HG02763 (cell line): ENCODE measurements around the gene ANKRD11.
"Not testable (repeated sequence)": the region's sequence is repeated elsewhere in the genome, so short reads cannot be mapped to it uniquely, and the experiment has no call there.

ENCODE experiments used
- ATAC-seq: cut with Tn5 transposase; IDR thresholded peaks from one replicate; pipeline ENCODE4 v1.9.1; 2021; ENCODE audit warnings: mild to moderate bottlenecking, moderate library complexity; ENCODE audit not compliant: unreplicated experiment

ANKRD11 gene

DNA sequence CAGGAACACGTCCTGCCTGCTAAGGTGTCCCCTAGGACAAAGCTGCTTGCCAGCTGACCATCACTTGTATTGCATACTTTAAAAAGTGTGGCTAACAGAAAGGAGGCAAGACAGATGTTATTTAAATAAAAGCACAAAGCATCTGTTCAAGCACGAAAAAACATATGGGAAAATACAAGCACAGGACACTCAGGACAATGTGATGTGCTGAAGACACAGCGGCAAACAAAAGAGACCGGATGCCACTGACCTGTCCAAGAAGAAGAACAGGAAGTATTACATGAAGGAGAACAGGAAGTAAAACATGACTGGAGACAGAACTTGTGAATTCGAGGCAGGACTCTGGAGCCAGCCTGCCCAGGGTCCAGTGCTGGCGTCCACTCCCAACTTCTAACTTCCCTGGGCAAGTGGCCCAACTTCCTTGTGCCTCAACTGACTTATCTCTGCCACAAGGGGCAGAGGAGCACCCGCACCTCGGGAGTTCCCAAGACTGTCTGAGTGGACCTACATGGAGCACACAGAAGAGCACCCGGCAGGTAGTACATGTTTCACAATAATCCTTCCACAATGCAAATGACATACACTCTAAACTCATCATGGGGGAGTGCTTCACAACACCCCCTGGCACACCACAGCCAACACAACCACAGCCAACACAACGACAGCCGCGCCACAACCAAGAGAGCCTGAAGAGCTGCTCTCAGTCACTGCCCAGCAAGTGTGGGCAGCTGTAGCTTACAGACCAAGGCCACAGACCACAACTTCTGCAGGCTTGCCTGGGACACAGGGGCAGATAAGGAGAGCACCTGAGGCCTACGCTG lies 36.6 kb downstream of the ANKRD11 start:
- no peak for ATAC-seq

DNA sequence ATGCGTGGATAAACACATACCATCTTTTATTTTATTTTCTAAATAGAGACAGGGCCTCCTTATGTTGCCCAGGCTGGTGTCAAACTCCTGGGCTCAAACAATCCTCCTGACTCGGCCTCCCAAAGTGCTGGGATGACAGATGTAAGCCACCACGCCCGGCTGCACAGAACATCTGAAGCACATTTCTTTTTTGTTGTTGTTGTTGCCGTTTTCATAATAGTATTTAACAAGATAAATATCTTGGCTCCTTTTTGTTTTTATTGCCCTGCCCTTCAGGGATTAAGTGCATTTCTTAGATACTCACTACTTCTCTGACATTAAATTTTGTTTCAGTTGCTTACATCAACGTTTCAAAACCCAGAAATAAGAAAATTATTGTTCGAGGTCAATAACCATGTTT lies 37.4 kb downstream of the ANKRD11 start:
- no peak for ATAC-seq

GRCh38 chr16:89452241-89452640 lies 38.1 kb downstream of the ANKRD11 start:
- no peak for ATAC-seq

DNA sequence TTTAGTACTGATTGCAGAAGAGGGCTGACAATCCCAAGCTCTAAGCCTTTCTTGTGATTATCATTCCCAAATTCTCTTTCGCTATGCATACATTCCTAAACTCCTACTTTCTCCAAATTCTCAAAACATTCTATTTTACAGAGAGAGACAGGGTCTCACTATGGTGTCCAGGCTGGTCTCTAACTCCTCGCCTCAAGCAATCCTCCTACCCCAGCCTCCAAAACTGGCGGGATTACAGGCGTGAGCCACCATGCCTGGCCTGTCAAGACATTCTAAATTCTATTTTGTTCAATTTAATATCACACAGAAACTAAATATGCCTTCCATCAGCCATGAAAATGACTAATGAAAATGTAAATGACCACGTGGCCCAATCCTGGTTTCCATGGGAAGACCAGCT lies 39.8 kb downstream of the ANKRD11 start:
- ATAC-seq: no peak

DNA sequence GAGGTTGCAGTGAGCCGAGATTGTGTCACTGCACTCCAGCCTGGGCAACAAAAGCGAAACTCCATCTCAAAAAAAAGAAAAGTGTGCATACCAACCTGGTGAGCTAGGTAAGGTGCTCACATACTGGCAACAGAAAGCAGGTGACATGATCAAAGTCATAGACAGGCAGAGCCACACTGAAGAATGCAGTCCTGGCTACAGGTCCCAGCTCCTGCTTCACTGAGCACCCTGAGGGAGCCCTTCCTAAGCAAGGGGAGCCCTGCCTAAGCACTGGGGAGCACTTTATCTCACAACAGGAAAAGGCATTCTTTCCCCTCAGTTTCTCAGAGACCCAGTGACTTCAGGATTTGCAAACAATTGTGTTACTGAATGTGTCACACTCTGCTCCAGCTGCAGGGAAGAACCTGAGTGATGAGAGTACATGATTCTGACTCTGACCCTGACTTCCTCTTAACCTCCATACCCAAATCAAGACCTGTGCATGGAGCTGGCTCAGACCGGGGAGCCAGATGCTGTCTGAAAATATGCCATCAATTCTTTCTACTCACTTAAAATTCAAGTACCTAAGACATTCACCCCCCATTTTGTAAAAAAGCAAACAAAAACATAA lies 40.5 kb downstream of the ANKRD11 start:
- no peak for ATAC-seq

GRCh38 chr16:89448656-89449055 lies 41.7 kb downstream of the ANKRD11 start:
- ATAC-seq: no peak

GRCh38 chr16:89446975-89447293 lies 43.4 kb downstream of the ANKRD11 start:
- no peak for ATAC-seq

DNA sequence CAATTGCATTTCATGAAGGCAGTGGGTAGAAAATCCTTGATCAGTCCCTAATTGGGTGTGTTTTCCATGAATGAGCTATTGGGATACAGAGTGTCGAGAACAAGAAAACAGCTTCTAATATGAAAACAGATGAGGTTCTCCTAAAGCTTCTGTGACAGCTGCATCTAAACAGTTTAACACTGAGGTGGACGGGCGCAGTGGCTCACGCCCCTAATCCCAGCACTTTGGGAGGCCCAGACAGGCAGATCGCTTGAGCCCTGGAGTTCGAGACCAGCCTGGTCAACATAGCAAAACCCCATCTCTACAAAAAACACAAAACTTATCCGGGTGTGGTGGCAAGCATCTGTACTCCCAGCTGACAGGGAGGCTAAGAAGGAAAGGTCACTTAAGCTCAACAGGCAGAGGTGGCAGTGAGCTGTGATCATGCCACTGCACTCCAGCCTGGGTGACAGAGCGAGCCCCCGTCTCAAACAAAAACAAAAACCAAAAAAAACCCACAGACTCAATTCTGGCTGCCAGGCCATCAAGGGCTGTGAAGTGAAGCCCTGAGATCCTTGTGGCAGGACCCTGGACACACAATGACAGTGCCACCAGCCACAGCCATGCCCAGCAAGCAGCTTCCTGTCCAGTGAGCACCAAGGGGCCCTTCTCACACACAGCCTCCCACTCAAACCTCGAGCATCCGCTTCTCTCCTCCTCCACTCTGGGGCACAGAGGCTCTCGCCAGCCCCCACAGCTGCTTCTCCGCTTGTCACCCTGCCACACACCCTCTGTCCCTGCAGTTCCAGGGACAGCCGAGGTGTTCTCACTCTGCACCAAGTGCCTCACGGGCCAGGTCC lies 44.0 kb downstream of the ANKRD11 start:
- ATAC-seq: no peak

DNA sequence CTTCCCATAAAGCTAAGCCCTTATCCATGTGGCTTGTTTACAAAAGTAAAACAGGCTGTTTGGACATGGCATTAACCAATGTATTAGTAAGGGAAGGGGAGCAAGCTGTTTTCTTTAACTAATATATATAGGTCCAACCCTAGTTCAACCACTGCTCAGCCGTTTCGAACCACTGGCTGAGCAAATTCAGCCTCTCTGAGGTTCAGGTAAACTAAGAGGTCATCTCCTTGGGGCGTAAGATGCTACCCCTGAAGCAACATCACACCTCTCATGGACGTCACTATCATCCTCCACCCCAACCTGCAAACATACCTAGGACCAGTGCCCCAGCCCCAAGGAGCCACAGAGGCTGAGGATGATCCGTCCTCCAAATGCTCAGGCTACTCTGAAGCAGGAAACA lies 45.2 kb downstream of the ANKRD11 start:
- ATAC-seq: no peak

- ATAC-seq: no peak
Measured at GRCh38 chr16:89444728-89445127, 45.6 kb downstream of the ANKRD11 start.

DNA sequence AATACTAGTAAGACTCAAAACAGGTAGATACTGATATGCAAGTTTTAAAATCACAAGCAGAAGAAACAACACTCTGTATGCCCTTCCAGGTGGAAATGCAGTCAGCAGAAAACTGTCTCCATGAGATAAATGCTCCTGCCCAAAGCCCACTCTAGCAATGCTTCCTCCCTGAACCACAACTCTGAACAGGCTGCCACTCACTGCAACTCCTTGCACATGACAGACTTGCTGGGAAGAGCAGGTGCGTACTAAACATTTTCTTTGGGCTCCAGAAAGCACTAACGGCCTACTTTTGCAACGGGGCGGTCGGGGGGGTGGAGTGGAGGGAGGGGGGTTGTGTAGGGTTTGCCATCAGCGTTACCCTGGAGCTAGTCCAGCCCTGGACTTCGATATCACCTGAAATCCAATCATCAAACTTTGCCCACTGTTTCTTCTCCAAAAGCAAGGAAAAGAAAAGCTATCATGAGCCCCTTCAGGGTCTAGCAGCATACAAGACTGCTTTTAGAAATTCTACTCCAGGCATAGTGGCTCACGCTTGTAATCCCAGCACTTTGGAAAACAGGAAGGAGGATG lies 46.1 kb downstream of the ANKRD11 start:
- no peak for ATAC-seq

GRCh38 chr16:89443727-89444084 lies 46.7 kb downstream of the ANKRD11 start:
- ATAC-seq: no peak

DNA sequence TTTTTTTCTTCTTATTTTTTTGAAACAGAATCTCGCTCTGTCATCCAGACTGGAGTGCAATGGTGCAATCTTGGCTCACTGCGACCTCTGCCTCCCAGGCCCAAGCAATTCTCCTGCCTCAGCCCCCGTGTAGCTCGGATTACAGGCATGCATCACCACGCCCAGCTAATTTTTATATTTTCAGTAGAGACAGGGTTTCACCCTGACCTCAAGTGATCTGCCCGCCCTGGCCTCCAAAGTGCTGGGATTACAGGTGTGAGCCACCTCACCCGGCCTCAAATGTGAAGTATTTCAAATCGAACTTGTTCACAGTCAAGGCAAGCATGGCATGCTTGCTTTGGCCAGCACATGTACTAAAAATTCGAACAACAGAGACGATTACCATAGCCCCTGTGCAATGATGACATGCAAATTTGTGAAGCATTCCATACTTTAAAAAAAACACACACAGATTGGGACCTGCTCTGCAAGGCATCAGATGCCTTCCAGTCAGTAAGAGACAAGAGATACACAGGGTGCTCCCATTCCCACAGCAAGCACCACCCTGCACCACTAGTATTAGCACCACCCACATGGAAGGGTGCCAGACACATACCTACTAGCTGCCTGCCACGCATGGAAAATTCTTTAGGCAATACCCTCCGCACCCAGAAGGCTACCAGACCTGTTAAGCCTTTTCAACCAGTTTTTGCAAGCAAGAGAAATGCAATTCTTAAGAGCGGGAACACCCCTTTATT lies 47.2 kb downstream of the ANKRD11 start:
- ATAC-seq: no peak

DNA sequence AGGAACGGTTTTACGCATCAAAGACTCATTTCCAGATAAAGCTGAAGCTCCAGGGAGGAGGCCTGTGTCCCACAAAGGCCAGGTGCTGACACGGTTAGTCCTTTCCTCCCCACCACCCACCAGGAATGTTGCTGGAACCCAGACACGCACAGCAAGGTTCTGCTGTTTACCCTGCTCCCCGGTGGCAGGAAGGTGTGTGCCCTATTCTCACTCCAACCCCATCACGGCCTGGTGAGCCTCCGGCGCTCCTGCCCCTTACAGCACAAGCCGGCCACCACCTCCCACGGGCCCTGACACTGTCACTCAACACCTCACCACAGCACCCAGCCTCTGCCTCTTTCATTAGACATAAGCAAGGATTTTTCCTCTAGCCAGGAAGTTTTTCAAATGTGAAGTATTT lies 47.8 kb downstream of the ANKRD11 start:
- no peak for ATAC-seq

DNA sequence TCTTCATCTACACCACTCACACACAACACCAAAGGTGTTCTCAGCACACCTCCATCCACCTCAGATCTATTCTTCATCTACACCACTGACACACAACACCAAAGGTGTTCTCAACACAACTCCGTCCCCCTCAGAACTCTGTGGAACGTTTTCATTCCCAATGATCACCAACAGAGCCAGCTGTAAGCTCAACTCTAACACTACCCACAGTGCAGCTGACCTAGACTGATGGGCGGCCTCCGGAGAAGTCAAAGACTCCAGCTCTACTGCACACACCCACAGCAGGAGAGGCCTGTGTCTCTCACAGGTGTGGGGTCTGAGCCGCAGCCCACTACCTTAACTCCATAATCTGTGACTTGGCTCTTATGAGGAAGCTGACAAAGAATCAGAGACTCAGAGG lies 50.7 kb downstream of the ANKRD11 start:
- no peak for ATAC-seq

DNA sequence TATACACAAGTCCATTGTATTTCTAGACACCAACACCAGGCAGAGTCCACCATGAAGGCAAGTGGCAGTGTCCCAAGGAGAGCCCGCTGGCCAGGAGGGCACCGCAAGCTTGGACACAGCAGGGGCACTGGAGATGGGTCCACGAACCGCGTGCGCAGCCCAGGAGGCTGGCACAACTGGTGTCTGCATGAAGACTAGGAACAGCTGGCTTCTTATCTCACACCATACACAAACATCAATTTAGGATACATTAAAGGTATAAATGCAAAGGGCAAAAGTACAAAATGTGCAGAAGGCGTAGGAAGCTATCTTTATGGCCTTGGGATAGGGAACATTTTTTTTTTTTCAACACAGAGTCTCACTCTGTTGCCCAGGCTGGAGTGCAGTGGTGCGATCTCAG lies 52.4 kb downstream of the ANKRD11 start:
- no peak for ATAC-seq

DNA sequence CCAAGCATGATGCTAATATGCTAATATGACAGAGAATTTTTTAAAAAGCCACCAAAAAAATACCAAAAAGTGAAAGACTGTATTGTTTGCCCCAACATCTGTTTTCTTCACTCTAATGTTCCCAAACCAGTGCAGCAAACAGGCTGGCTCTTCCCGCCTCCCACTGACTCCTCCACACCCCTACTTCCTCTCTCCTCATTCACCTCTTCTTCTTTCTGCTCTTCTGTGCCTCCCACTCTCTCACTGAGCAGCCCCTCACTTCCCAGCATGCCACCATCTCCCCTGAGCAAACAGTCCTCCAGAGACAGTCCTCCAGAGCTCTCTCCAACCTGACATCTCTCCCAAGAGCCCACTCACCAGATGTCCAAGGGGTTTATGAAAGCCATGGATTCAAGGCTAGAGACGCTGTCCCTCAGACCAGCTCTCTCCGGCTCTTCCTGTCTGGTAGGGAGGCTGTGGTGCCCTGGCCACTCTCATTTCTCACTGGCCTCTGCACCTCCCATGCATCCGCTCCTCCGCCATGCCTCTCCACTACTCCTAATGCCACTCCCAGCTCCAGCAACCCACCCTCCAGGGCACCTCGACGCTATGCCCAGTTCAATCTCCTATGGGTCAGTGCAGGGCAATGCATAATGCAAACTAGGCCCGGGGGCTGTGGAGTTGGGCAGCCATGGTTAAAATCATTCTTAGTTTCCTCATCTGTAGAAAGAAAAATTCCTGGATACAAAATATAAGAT lies 52.9 kb downstream of the ANKRD11 start:
- ATAC-seq: no peak

DNA sequence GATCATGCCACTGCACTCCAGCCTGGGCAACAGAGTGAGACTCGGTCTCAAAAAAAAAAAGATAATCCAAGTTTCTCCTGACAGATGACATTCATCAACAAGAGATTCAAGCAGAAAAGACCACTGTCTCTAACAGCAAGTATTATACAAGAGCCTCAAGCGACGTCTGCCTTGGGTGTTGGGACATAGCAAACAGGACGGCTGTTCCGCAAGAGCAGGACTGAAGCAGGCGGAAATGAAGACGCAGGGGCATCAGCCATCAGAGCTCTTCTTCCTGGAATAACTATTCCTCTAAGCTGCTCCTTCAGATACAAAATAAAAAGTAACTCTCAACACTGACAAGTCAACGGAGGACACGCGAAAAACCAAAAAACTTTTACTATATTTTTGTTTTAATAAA lies 54.0 kb downstream of the ANKRD11 start:
- ATAC-seq: no peak

DNA sequence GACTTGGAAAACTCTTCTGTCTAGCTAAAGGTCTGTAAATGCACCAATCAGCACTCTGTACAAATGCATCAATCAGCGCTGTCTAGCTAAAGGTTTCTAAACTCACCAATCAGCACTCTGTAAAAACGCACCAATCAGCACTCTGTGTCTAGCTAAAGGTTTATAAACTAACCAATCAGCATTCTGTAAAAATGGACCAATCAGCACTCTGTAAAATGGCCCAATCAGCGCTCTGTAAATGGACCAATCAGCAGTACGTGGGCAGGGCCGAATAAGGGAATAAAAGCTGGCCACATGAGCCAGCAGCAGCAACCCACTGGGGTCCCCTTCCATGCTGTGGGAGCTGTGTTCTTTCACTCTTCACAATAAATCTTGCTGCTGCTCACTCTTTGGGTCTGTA lies 55.3 kb downstream of the ANKRD11 start:
- ATAC-seq: not testable (repeated sequence)

- ATAC-seq: no peak
Measured at GRCh38 chr16:89434490-89434889, 55.9 kb downstream of the ANKRD11 start.
